PC-3 (cell line): ENCODE data around the gene NFIL3. TPM values are rescaled to one million over a fixed set of nuclear protein-coding genes. Genes with fewer than 3 reads are reported as not detected.

Experiments
- ATAC-seq: fragments of 200-7000 bp; cut with Tn5 transposase; 2 replicates; pipeline ENCODE4 v1.9.1; 2020; ENCODE audit warnings: mild to moderate bottlenecking, moderate library complexity
- BruUV-seq: library from RNA; stranded (reverse); fragments of 400-500 nt; replicated peaks from 2 replicates; lab custom pipeline; 2021; lab: Mats Ljungman, UMichigan
- CTCF ChIA-PET: fragments of 300-600 bp; sonication (Branson Sonifier 250); formaldehyde crosslinking; loops from one replicate; lab custom pipeline; 2022; ENCODE audit warnings: antibody characterized with exemption; lab: Charles Lee
- POLR2A ChIA-PET: fragments of 300-600 bp; sonication (Branson Sonifier 250); formaldehyde crosslinking; loops from one replicate; lab custom pipeline; 2022; ENCODE audit warnings: antibody characterized with exemption; ENCODE audit not compliant: unreplicated experiment; lab: Charles Lee
- DNase-seq: peaks from one replicate; pipeline ENCODE4 v3.0.0-alpha.2; 2015
- H2AFZ ChIP-seq: fragments of 300-600 bp; sonication (generic); 2 replicates; pipeline ENCODE4 v1.6.0; 2016; ENCODE audit warnings: antibody characterized with exemption, low read length
- H3F3A ChIP-seq: fragments of 300-600 bp; sonication (generic); one replicate; pipeline ENCODE4 v1.6.0; 2017; ENCODE audit warnings: antibody characterized with exemption, low read length, control low read depth, mild to moderate bottlenecking; ENCODE audit not compliant: unreplicated experiment
- H3K27ac ChIP-seq: fragments of 300-600 bp; sonication (generic); 2 replicates; pipeline ENCODE4 v1.5.1; 2016; ENCODE audit warnings: mild to moderate bottlenecking, low read length
- H3K27me3 ChIP-seq: fragments of 300-600 bp; sonication (generic); 2 replicates; pipeline ENCODE4 v1.6.1; 2016; ENCODE audit warnings: low read length, mixed read lengths
- H3K36me3 ChIP-seq: fragments of 300-600 bp; sonication (generic); 2 replicates; pipeline ENCODE4 v1.6.1; 2016; ENCODE audit warnings: low read depth, mixed run types, low read length, mixed read lengths
- H3K4me1 ChIP-seq: fragments of 300-600 bp; sonication (generic); 2 replicates; pipeline ENCODE4 v1.5.1; 2016; ENCODE audit warnings: low read length; ENCODE audit not compliant: insufficient read depth
- H3K4me2 ChIP-seq: fragments of 300-600 bp; sonication (generic); 2 replicates; pipeline ENCODE4 v1.6.0; 2016; ENCODE audit warnings: low read length
- H3K4me3 ChIP-seq: fragments of 300-600 bp; sonication (generic); 2 replicates; pipeline ENCODE4 v1.5.1; 2016; ENCODE audit warnings: mild to moderate bottlenecking, low read length, mixed read lengths
- H3K79me2 ChIP-seq: fragments of 300-600 bp; sonication (generic); 2 replicates; pipeline ENCODE4 v1.6.1; 2017; ENCODE audit warnings: low read length, mixed read lengths
- H3K9ac ChIP-seq: fragments of 300-600 bp; sonication (generic); 2 replicates; pipeline ENCODE4 v1.6.0; 2016; ENCODE audit warnings: mild to moderate bottlenecking, low read length
- H3K9me2 ChIP-seq: fragments of 300-600 bp; sonication (generic); replicated peaks from 2 replicates; pipeline ENCODE4 v1.6.1; 2016; ENCODE audit warnings: mixed run types, low read length, mixed read lengths
- H3K9me3 ChIP-seq: fragments of 300-600 bp; sonication (generic); 2 replicates; pipeline ENCODE4 v1.6.1; 2016; ENCODE audit warnings: low read length, mixed read lengths
- H4K20me1 ChIP-seq: fragments of 300-600 bp; sonication (generic); 2 replicates; pipeline ENCODE4 v1.6.1; 2016; ENCODE audit warnings: low read length, mixed read lengths
- EZH2 ChIP-seq: fragments of 300-600 bp; sonication (generic); IDR thresholded peaks from one replicate; pipeline ENCODE4 v1.6.1; 2017; ENCODE audit warnings: antibody characterized with exemption, mild to moderate bottlenecking, low read length; ENCODE audit not compliant: unreplicated experiment
- EZH2phosphoT487 ChIP-seq: fragments of 300-600 bp; sonication (generic); IDR thresholded peaks from 2 replicates; pipeline ENCODE4 v1.6.1; 2018; ENCODE audit warnings: mild to moderate bottlenecking, antibody characterized with exemption, low read length, borderline replicate concordance
- intact Hi-C: fragments of 100-400 bp; cut with micrococcal nuclease; formaldehyde crosslinking; loops from 2 replicates; pipeline ENCODE4 v1.9.0; 2023
- total RNA-seq: library from RNA; depleted of rRNA; stranded (reverse); fragments of >200 nt; gene quantifications from 2 replicates; pipeline ENCODE4 v1.2.3, GENCODE V29; 2014
- TF ChIP-seq, protein P1 (sequence below): fragments of 300-600 bp; sonication (generic); conservative IDR thresholded peaks from 2 replicates; pipeline ENCODE4 v1.5.1; 2017; ENCODE audit warnings: antibody characterized with exemption, low read depth, mild to moderate bottlenecking, low read length

NFIL3 gene
- total RNA-seq, 1 experiment from 2014 or later = 5.4 TPM

DNA sequence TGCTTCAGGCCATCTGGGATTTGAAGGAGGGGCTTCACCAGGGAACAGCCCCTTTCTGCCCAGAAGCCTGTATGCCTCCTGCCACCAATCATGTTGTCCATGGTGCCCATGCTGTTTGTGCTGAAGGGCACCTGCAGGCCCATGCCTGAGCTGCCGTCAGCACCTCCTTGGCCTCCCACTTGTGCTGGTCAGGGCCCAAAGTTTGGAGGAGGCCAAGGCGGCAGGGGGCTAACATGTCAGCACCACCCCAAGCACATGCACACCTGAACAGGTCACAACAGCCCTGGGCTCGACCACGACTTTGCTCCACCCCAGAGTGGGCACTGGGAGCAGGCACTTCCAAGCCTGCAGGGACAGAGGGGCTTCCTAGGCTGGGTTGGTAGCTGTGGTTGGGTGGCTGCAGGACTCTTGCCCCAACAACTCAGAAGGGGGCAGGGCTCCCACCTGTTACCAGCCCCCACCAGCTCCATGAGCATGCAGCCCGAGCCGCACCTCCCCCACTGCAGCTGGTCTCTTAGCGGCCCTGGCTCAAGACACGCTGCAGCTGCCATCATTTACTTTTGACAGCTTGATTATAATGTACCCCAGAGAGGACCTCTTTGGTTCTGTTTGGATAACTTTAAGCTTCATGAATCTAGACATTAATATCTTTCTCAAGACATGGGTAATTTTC is 19.8 kb upstream of the NFIL3 start:
- Histone ChIP-seq H3K4me1 (no peaks in the 10 kb centered on the region), H3K9me3 (no peaks in the 10 kb centered on the region), H3K4me2 (no peak overlapping the region), H3K9me2 (no peaks in the 10 kb centered on the region), H3K4me3 (no peak overlapping the region), H4K20me1 (no peaks in the 10 kb centered on the region), H3K9ac (no peak overlapping the region), H3K27ac (no peak overlapping the region), H2AFZ (no peak overlapping the region), H3K79me2 (no peaks in the 10 kb centered on the region), H3K36me3 (no peaks in the 10 kb centered on the region), H3K27me3 (no peaks in the 10 kb centered on the region), H3F3A (no peaks in the 10 kb centered on the region)
- BruUV-seq = no TSS peak
- no peak for ATAC-seq
- ChIA-PET CTCF (no interaction called here), POLR2A (no interaction called here)
- DNase-seq = no peak
- intact Hi-C loops = no loop called here
- TF ChIP-seq, protein P1, sequence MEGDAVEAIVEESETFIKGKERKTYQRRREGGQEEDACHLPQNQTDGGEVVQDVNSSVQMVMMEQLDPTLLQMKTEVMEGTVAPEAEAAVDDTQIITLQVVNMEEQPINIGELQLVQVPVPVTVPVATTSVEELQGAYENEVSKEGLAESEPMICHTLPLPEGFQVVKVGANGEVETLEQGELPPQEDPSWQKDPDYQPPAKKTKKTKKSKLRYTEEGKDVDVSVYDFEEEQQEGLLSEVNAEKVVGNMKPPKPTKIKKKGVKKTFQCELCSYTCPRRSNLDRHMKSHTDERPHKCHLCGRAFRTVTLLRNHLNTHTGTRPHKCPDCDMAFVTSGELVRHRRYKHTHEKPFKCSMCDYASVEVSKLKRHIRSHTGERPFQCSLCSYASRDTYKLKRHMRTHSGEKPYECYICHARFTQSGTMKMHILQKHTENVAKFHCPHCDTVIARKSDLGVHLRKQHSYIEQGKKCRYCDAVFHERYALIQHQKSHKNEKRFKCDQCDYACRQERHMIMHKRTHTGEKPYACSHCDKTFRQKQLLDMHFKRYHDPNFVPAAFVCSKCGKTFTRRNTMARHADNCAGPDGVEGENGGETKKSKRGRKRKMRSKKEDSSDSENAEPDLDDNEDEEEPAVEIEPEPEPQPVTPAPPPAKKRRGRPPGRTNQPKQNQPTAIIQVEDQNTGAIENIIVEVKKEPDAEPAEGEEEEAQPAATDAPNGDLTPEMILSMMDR = no peak
- TF ChIP-seq EZH2 = no peak

- ATAC-seq (no peak), DNase-seq (no peak)
- no peaks in the 10 kb centered on the region for H3K27me3 ChIP-seq
- TF ChIP-seq, protein P1 = no peak
- no peak for TF ChIP-seq EZH2
- TF ChIP-seq EZH2phosphoT487 = no peak
- no peak overlapping the region for H2AFZ ChIP-seq
- no peak overlapping the region for H3K4me2 ChIP-seq
- no peaks in the 10 kb centered on the region for H3K9me3 ChIP-seq
- H3K4me1 ChIP-seq = peaks cover 20% of the 10 kb centered on the region
- POLR2A ChIA-PET = no interaction called here
- H3F3A ChIP-seq = no peaks in the 10 kb centered on the region
- no peak overlapping the region for H3K9ac ChIP-seq
- no peaks in the 10 kb centered on the region for H3K36me3 ChIP-seq
- H3K27ac ChIP-seq = no peak overlapping the region
- CTCF ChIA-PET = no interaction called here
- H3K4me3 ChIP-seq = no peak overlapping the region
- no peaks in the 10 kb centered on the region for H3K9me2 ChIP-seq
- BruUV-seq = no TSS peak
- no peaks in the 10 kb centered on the region for H4K20me1 ChIP-seq
- H3K79me2 ChIP-seq = no peaks in the 10 kb centered on the region
- intact Hi-C loops = no loop called here
Observed at GRCh38 chr9:91436841-91437240, 13.2 kb upstream of the NFIL3 start.

GRCh38 chr9:91433180-91433579 is 9.5 kb upstream of the NFIL3 start:
- peak overlapping the region; percentile 31; the same call in 1 of the 2 replicates for H3K4me3 ChIP-seq
- DNase-seq = peak; percentile 88
- H3K4me2 ChIP-seq = peak overlapping the region; percentile 70
- CTCF ChIA-PET = interaction anchor here (0.5 to 0.8 kb wide), 7 partner anchors 9 to 518 kb away, joined by 3 to 8 read pairs (median 3); no protein-coding TSS in a partner anchor
- H4K20me1 ChIP-seq = no peaks in the 10 kb centered on the region
- TF ChIP-seq EZH2 (no peak), EZH2phosphoT487 (no peak)
- TF ChIP-seq, protein P1 = peak; percentile 58
- no peaks in the 10 kb centered on the region for H3K36me3 ChIP-seq
- H3K9ac ChIP-seq = no peak overlapping the region
- H3K9me3 ChIP-seq = no peaks in the 10 kb centered on the region
- POLR2A ChIA-PET = interaction anchor here (0.7 kb wide), 2 partner anchors 103 to 247 kb away, joined by 4 to 7 read pairs; no protein-coding TSS in a partner anchor
- no TSS peak for BruUV-seq
- no peaks in the 10 kb centered on the region for H3K9me2 ChIP-seq
- peak; percentile 99 for ATAC-seq
- H2AFZ ChIP-seq = no peak overlapping the region
- H3K27me3 ChIP-seq = no peaks in the 10 kb centered on the region
- H3K4me1 ChIP-seq = peaks cover 23% of the 10 kb centered on the region
- no peaks in the 10 kb centered on the region for H3F3A ChIP-seq
- H3K79me2 ChIP-seq = no peaks in the 10 kb centered on the region
- H3K27ac ChIP-seq = peak overlapping the region; percentile 44
- intact Hi-C loops = loop anchor here (2.0 to 5.0 kb wide), 3 partner anchors 104 to 244 kb away; no protein-coding TSS in a partner anchor
